ENCODE data around the gene ETV3.
"Not testable (repeated sequence)": the region's sequence is repeated elsewhere in the genome, so short reads cannot be mapped to it uniquely, and the experiment has no call there.

ETV3 gene

DNA sequence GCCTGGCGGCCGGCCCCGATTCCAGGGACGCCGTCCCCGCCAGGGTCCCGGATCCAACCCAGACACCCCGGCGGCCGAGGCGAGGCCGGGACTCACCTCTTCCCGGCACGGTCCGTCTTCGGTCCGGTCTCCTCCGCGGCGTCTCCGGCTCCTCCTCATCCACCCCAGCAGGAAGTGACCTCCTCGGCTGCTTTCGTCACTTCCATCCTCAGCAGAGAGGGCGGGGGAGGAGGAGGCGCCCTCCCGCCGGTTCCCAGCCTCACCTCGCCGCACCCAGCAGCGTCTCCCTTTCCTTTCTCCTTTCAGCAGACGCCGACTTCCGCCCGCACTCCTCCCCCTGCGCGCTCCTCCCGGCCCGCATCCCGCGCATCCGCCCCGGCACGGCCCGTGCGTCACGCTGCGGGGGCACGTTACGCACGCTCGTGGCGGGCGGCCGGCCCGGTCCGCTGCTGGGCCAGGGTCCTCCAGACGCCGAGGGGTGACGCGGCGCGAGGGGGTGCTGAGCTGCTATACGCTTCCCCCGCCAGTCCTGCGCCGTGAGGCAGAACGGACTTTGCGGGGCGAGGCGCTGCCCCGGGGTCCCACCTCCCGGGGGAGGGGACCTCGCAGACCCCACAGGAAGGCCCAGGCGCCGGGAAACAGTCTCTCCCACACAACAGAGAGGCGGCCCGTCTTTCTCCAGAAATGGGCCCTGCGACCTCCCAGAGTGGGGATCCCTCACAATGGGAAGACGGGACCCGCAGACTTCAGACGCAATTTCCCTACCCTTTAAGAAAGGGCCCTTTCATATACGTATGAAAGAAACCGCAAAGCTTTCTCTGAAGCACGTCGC is at the start of gene ETV3:
Gene ETV3, minus strand, starts transcription at position 176 of the 832 bp plus-strand sequence. CDS start 2,043 bp downstream, outside the sequence.
- peak; percentile 88 for DNase-seq (ENCODE audit: low spot score)

DNA sequence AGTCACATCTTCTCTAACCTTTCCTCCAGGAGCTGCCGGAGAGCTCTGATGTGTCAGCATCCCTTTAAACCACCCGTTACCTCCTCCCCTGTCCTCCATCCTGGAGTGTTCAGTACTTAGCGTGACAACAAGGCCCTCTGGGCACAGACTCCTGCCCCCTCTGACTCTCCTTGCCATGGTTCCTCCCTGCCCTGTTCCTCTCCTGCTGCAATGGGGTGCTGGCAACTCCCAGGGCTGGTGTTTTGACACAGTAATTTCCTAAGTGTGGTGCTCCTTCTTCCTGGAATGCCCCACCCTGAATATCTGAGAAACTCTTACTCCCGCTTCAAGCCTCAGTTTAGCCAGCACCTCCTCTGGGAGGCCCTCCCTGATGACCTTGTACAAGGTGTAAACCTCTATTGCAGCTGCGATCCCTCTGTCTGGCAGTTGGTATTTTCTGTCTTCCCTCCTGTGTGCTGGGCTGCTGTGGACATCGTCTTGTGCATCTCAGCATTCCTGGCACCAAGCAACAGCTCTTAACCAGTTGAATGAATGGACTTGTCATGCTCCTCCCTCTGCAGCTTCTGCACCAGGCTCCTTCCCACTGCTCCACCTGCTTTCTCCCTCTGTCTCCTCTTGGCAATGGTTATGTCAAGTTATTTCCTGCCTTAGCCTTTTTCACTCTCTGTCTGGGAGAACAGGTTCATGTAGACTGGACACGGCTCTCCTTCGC is 48.2 kb upstream of the ETV3 start:
- no peak for DNase-seq (ENCODE audit: low spot score)

DNA sequence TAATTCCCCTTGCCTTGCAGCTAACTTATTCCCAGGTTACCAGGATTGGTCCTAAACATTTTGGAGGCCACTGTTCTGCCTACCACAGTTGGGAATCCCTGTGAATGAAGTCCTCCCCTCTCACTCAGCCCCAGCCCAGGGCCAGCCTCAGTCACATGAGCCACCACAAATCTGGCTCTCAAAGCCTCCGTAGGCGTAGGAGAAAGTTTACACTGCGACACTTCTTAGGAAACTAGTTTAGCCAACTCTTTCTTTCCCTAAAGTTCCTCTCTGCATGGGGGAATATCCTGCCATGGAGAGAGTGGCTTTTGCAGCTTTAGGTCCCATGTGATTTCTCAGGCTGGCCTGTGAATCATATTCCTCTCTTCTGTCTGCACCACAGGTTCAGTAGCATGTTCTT is 45.7 kb upstream of the ETV3 start:
- DNase-seq (ENCODE audit: low spot score) = no peak

DNA sequence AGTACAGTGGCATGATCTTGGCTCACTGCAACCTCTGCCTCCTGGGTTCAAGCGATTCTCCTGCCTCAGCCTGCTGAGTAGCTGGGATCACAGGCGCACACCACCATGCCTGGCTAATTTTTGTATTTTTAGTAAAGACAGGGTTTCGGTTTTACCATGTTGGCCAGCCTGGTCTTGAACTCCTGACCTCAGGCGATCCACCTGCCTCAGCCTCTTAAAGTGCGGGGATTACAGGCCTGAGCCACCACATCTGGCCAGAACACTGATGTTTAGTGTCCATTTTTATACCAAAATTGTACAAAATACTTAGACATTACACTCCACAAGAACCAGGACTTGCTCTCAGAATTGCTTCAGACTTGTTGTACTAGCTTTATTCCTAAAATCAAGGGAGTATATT is 44.2 kb upstream of the ETV3 start:
- not testable (repeated sequence) for DNase-seq (ENCODE audit: low spot score)

DNA sequence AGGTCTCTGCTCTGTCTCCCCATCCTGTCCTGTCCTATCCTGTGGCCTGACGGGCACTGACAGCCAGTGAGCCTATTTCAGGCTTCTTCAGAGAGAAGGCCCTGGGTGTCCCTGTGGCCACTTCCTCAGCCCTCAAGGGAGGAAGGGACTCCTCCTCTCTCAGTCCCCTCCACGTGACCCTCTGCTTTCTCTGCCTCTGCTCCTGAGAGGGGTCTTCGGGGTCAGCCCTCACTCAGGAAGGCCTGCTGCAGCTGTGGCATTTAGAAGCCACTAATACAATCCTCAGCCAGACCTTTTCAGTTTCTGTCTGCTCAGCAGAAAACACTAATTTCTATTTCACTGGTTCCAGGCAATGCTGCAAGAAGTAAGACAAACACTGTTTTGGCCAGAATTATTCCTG is 43.6 kb upstream of the ETV3 start:
- no peak for DNase-seq (ENCODE audit: low spot score)

DNA sequence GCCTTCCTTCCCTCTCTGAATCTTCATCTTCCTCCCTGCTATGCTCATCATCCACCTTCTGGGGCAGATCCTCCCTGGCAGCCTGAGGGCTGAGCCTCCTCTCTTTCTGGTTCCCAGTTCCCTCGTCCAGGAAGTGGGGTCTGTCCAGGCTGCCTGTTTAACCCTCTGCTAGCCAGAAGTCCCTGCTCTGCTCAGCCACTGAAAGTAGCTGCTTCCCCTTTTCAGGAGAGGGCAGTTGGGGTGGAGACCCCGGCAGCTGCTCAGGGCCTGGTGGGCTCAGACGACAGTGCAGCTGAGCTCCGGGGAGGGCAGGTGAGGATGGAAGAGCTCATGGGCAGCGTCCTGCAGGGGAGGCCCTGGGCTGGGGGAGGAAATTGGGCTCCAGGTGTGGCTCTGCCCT is 43.1 kb upstream of the ETV3 start:
- DNase-seq (ENCODE audit: low spot score) = no peak

DNA sequence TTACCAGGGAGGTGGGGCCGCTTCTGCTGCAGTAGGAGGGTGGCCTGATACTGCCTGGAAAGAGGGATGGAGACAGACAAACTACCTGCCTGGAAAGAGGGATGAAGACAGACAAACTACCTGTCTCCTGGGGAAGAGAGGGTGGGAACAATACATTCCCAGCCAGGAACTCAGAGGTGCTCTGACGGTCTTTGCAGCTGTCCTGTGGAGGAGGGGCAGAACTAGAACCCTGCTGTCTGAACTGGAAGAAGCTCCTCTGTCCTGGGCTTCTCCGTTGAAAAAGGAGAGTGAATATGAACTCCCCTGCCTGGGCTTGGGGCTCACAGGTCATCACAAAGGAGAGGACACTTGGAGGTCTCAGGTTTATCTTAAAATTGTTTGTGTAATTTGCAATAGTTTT is 40.3 kb upstream of the ETV3 start:
- DNase-seq (ENCODE audit: low spot score) = no peak

DNA sequence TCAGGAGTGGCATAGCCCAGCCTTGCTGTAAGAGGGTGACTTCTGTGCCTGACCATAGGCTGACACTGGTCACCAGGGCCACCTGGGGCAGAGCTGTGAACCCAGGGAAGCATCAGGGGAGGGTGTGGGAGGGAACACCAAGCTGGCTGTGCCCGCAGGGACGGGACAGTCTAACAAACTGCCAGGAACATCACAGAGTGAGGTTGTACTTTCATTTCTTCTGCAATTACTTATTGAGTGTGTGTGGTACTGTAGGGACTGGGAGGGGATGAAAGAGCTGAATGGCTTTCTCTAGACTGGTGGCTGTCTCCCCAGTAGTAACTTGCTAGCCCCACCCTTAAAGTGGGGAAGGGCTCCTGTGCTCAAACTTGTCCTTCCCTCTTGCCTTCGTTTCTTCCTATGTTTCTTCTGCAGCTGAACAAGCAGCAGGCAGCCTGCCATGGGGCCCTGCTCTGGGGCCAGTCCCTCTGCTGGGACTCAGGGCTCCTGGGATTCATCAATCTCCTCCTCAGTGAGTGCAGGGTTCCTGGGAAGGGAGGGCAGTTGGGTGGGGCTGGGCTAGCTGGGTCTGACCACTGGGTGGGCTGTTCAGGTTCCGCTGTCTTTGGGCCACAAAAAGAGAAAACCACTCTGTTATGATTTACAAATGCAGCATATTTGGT is 39.7 kb upstream of the ETV3 start:
- DNase-seq (ENCODE audit: low spot score) = no peak

DNA sequence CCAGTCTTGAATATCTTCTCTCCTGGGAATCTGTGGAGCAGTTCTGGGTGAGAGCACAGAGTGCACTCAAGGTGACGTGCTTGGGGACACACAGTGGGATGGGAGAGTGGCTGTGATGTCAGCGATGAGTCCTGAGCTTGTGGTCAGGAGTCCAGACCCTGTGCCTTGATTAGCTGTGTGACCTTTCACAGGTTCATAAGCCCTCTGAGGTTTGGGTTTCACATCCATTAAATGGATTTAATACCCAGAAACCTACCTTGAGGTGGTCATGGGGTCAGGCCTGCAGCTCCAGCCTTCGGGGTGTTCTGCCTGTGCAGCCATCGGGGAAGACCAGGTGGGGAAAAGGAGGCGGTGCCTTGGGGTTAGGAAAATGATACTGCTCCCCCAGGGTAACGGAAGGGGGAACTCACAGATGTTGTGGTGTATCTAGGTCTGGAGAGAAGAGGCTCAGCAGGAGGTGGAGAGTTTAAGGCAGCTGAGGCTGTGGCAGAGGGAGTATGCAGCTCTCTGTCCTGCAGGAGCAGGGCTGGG is 38.5 kb upstream of the ETV3 start:
- DNase-seq (ENCODE audit: low spot score) = no peak

DNA sequence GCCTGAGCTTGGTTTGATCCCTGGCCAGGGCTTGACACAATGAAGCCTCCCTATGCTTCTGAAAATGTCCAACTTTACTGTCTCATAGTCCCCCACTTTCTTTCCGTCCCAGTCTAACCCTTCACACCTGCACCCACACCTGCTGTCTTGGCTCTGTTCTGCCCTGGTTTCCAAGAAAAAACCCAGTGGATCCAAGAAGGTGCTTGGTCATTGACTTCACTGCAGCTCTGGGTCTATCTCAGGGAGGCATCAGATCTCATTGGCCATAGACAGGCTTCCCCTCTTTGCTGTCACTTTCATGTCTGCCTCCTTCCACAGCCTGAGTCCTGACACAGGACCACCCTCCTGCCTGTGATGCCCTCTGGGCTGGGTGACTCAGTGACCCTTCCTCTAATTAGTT is 37.8 kb upstream of the ETV3 start:
- no peak for DNase-seq (ENCODE audit: low spot score)

DNA sequence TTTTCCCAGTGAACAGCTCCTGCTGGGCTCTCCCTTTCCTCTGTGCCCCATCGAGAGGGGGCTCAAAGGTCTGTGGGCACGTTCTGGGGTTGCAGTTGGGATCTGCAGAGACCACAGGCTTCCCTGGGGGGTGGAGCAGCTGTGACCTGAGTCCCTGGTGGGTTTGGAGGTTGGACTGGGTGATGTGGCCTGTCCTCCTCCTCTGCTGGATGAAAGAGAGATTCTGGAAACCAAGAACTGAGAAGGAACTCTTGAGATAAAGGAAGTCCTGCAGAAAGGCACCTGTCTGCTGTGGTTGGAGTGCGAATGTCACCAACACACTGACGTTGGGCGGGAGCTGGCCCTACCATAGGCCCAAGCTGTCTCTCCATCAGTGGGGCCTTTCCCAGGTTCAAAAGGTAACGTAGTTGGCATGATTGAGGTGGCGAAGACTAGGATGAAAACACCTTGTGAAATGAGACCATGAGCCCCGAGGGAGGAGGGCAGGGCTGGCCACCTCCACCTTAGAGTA is 35.8 kb upstream of the ETV3 start:
- no peak for DNase-seq (ENCODE audit: low spot score)

DNA sequence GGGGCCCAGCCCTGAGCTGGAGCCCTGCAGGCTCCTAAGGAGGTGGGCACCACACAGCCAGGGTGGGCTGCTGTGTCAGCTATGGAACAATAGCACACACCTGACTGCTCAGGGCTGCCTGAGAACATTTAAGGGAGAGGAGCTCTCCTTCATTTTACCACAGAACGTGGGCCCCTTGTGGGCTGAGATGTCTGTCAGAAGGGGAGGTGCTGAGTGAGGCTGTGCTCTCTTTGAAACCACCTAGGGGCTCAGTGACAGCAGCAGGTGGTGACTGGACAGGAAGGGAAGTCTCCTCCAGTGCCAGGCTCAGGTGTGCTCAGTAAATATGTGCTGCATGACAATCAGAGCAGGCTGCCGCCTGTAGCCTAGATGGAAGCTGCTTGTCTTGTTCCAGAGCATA is 35.0 kb upstream of the ETV3 start:
- not testable (repeated sequence) for DNase-seq (ENCODE audit: low spot score)

DNA sequence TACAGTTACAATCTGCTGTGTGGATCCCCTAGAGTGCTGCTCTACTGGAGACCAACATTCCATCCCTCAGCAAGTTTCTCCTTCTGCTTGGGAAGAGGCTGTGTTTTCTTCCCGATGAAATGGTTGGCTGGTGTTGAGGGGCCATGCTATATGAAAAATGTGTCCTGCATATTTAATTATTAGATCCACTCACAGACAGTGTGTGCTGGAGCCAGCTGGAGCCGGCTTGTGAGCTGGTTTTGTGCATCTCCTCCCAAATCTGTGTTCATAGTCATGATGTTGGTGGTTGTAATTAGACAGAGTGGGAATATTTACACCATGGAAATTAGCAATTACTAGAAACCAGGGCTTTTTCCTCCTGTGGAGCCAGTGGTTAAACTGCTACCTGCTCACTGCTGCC is 34.4 kb upstream of the ETV3 start:
- not testable (repeated sequence) for DNase-seq (ENCODE audit: low spot score)

DNA sequence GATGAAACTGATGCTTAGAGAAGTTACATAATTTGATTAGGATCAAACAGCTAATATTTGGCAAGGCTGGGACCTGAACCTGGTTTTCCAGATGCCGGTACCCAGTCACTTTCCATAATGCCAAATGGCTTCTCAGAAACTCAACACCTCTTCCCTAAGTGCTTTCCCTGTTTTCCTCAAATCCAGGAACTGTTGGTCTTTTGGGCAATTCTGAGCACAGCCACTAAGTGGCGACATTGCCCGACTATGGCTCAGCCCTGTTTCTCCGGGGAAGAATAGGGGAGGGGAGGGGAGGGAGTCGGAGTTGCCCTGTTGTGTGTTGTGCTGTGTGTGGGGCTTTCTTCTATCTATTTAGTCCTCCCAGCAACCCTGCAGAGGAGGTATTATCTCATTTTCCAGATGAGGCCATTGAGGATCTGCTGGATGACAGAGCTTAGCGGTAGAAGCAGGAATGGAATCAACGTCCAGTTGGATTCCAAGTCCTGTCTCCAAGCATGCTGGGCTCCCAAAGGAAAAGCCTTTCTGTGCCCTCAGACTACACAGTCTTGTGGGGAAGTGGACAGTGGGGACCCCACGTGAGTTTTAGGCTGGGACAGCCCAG is 33.8 kb upstream of the ETV3 start:
- DNase-seq (ENCODE audit: low spot score) = peak; percentile 24

DNA sequence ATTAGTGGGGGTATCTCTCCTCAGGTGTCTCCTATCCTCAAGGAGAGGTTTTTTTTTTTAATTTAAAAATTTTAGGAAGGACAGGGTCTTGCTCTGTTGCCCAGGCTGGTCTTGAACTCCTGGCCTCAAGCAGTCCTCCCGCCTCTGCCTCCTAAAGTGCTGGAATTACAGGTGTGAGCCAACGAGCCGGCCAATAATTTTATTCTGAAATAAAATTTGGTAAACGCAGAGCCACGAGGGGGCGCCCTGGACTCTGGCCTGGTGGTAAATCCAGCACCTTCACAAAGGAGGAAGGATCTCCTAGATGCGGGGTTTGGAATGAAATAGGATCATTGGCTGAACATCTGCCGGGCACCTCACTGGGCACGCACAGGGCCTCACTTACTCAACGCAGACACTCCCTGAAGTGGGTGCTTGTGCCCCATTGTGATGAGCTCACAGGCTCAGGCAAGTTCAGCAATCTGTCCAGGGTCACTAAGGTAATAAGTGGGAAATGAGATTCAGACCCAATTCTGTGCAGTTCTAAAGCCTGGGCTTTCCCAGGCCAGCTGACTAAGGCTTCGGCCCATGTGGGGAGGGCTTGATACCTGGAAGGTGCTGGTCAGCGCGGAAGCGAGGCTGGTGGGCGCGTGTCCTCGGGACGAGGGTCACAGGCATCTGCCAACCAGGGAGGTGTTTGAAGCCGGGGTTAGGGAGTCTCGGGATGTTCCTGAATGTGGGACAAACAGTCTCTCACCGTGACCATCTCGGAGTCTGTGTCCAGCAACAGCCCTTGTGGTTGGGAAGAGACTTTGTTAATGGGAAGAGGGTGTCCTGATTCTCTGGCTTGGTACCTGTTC is 32.7 kb upstream of the ETV3 start:
- DNase-seq (ENCODE audit: low spot score) = no peak

DNA sequence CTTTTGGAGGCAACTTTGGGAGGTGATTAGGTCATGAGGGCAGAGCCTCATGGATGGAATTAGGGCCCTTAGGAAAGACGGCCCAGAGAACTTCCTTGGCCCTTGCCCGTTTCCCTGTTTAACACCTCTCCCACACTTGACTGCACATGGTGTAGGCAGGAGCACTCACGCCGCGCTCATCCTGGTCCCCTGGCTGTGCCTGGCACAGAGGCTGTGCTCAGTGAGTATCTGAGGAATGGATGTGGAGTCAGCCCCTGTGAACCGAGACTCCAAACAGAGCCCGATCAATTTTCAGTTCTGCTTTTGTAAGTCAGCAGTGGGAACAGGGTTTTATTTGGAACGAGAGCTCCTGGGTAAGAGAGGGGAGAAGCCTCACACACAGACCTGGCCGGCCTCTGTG is 29.8 kb upstream of the ETV3 start:
- DNase-seq (ENCODE audit: low spot score) = no peak

DNA sequence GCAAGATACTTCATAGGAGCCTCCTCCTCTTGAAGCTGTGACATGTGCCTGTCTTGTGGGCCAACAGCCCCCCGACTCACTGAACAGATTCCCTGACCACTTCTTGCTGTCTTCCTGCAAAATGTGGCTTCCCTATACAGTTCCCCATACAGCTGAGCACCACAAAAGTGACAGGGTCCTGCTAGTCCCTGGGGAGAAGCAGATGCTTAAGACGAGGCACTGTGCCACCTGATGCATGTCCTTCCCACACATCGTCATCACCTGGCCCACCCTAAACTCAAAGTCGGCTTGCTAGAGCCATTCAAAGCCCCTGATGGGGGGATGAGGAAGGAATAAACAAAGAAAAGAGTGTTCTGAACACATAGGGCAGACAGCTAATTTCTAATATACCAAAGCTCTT is 29.2 kb upstream of the ETV3 start:
- no peak for DNase-seq (ENCODE audit: low spot score)

DNA sequence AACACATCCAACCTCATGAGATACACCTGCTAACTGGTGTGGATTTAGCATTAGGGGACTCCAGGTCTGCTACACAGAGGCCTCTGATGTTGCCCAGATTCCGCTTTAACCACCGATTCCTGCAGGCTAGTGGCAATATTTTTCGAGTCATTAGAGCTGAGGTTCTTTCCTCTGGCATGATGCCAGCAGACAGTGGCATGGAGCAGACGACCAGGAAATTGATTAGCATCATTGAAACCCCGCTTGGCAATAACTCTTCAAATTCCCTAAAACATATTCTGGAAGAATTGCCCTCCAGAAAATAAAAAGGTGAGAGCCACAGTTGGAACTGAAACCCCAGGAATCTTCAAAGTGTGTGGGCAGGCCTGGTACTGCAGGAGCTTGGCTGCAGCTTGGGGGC is 28.4 kb upstream of the ETV3 start:
- DNase-seq (ENCODE audit: low spot score) = no peak

DNA sequence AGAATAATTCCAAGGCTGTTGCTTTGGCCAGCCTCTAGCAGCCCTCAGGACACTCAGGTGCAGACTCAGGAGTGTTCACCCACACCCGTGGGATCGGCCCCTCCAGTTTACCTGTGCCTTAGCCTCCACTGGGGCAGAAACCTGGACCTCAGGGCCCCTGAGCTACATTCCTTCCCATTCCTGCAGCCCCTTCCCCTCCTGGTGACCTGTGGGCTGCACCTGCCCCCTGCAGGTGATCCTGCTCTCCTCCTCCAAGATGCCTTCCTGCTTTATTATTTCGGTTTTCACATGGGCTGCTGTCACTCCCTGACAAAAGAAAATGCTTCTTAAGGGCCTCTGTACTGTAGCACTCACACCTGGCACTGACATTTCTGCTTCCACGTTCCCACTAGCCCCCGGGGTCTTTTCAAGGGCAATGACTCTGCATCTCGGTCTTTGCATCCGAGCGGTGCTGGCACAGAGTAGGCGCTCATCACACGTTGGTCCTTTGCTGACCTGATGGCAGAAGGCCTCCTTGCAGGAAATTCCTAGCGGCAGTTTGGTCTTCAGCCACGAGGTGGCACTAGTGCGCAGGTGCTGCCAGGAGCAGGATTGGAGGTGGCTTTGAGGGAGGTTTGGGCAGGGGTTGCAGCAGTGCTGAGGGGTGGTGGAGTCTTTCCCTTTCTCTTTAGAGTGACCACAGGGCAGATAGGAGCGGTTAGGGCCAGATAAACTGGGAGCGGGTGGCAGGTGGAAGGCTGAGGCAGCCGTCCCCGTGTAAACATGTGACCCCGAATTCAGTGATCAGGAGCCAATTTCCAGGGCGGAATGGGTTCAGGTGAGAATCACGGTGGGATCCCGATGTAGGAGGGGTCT is 25.3 kb upstream of the ETV3 start:
- peak; percentile 44 for DNase-seq (ENCODE audit: low spot score)

DNA sequence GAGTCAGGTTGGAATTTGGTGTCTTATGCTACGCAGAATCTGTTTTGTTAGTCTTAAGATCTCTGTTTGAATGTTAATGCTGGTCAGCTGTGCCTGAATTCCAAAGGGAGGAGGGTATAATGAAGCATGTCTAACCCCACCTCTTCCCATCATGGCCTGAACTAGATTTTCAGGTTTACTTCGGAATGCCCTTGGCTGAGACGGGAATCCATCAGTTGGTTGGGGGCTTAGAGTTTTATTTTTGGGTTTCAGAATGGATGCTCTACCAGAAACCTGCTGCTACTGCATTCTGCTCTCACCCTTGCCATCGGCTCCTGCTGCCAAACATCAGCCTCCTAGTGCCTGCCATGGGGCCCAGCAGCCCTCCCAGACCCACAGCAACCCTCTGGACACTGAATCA is 24.1 kb upstream of the ETV3 start:
- no peak for DNase-seq (ENCODE audit: low spot score)
